Urothelium cell line (cell line): ENCODE data around the gene TBX21.
"Not testable (repeated sequence)": the region's sequence is repeated elsewhere in the genome, so short reads cannot be mapped to it uniquely, and the experiment has no call there.

ENCODE experiments used
- DNase-seq: peaks from one replicate; pipeline ENCODE4 v3.0.0; 2011; ENCODE audit warnings: low spot score, mixed read lengths
- FAIRE-seq: peaks from 2 replicates; lab custom pipeline; 2011; peaks lifted over from hg19 to GRCh38; lab: Jason Lieb, UNC

Gene TBX21

DNA sequence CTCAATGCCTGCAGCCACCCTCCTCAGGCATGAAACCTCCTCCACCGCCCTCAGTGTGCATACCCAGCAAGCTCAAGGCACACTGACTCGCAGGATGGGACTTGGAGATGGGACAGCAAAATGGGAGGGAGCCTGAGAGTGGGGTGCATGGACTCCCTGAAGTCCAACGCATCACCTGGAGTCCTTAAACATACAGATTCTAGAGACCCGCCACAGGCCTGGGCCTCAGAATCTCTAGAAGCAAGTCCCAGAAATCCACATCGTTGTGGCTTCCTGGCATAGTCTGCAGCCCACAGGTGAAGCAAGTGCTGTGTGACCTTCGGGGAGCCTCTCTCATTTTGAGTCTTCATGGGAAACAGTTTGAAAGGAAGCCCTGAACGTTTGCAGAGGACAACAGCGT is 3.6 kb upstream of the TBX21 start:
- DNase-seq (no peak), FAIRE-seq (no peak)

DNA sequence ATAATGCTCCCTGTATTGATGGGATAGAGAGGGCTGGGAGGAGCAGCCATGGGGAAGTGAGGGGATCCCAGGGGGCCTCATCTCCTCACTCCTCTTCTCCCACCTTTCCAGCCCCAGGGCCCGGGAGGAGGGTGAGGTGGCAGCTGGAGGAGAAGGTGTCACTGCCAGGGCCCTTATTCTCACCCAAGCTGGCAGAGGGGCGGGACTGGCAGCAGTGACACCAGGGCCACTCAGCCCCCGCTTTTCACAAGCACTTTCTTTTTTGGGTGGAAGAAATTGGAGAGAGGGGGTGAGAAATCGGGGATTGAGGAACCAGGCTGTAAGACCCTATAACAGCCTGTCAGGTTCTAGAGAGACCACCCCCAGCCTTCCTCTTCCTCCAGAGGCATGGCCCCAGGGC is 2.4 kb upstream of the TBX21 start:
- FAIRE-seq = no peak
- DNase-seq = no peak

DNA sequence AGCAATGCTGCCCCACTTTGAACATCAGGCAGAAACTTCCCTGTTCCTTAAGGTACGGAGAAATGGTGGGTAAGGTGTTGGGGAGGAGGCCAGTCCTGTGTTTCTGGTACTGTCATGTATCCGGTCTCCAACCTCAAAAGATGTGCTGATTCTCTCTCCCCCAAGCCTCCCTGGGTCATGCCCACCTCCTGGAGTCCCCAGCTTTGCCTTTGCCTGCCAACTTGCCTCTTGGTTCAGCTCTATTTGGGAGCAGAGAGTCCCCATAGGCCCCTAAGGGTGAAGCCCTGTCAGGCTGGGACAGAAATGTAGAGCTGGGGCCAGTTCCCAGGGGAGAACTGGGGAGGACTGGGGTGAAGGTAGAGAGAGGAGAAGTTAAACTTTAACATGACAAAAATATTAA is 1.6 kb upstream of the TBX21 start:
- FAIRE-seq (no peak), DNase-seq (no peak)

DNA sequence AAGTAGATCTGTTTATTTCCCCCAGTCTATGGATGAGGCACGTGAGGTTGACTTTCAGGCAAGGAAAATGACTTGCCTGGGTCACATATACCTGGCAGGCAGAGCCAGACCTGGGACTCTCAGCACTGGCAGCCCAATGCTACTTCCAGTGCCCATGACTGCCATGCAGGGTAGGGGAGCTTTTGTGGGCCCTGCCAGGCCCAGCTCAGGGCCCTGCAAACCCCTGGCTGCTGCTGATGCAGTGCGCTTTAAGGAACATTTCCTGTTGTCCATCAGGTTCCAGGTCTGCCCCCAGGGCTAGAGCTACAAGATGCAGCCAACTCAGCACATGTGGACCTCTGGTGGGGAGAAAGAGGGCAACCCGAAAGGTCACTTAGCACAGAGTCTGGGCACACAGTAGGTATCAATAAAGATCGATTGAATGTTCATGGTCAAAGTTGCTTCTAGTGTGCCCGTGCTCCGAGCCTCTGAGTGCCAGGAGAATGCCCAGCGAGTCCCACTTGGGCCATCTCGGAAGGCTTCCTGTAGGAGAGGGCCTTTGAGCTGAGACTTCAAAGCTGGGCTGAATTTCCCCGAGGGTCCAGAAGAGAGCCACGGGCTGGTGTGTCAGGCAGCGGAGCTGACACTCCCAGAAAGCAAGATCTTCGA is 513 bp upstream of the TBX21 start:
- FAIRE-seq (no peak), DNase-seq (no peak)

DNA sequence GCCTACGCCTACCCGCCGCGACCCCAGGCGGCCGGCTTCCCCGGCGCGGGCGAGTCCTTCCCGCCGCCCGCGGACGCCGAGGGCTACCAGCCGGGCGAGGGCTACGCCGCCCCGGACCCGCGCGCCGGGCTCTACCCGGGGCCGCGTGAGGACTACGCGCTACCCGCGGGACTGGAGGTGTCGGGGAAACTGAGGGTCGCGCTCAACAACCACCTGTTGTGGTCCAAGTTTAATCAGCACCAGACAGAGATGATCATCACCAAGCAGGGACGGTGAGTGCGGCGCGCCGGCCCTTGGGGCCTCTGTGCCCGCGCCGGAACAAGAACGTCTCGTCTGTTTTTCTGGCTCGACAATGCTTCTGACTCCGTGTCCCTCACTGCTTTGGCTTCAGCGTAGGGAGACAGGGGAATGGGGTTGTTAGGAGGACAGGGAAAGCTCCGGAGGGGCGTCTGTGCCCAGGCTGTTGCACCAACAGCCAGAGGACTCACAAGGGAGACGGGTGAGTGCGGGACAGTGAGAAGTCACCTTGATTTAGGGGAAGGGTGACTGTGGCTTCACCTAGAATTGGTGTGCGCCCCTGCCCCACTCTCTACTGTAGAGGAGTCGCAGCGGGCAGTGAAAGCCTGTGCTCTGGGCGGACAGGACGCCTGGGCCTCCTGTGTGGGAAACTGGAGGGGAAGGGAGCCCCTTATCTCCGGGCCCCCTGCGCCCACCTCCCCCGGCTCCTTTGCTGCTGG is 806 bp downstream of the TBX21 start:
- DNase-seq (no peak), FAIRE-seq (no peak)

DNA sequence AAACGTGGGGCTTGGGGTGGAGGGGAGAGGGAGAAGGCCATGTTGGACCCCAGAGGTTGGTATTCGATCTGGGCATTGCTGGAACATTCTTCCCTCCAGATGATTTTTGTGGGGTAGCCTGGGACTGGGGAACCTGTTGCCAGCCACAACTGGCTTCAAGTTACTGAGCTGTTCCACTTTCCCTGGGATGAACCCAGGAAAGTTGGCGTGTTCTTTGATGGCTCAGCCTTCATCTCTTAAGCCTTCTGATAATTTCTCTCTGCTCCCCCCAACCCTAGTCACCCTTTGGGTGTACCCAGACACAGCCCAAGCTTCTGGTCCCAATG is 2.1 kb downstream of the TBX21 start:
- no peak for FAIRE-seq
- no peak for DNase-seq

DNA sequence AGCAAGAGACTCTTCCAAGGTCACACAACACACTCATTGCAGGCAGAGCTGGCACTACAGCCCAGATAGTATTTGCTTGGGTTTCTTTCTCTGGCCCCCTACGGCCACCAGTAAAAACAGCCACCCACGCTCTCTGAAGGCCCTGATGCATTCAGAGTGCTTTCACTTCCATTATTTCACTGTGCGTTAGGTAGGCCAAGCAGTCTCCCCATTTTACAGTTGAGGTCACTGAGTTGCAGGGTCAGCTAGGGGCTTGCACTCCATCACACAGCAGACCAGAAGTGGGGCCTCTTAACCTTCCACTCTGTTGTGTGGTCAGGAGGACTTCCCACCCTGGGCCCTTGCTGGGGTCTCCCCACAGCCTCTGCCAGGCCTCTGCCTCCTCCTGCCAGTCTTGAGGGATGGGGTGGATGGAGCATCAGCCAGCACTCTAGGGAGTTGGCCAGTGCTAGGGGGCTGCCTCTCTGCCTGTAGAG is 2.5 kb downstream of the TBX21 start:
- FAIRE-seq (no peak), DNase-seq (no peak)

DNA sequence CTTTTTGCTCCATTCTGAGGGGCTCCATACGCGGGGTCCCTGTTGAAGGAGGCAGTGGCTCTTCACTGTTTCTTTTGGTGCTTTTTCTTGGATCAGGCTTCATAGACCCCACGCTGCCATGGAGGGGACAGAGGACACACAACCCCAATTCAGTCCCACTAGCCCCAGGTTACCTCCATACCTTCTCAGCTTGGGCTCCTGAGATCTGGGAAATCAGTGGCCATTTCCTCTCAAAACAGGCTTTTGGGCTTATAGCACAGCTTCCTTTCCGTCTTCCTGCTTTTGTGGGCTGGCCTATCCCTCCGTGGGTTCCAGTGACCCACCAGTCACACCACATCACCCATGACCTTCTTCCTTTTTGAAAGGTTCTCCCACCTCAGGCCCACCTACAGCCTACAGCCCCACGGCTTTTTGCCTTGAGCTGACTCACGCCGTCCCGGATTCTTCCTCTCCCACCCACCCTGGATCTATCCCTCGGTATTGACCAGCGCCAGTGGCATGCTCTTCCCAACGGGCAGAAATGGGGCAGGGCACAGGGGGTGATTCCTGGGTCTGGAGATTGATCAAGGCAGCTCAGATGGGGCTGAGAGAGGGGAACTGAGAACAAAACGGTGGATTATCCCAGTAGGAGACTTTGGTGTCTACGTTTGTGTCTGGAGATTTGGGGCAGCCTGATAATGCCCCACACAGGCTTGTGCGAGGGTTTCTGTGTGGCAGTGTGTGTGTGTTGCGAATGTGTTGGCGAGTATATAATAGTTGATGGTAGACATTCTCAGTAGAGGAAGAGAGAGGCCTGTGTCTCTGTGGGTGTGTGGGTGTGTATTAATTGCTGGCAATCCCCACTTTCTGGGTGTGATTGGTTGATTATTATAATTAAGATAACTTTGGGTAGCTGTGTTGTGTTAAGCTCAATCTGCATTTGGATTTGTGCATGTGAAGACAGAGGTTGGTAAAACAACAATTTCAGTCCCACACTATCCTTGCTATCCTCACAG is 3.8 kb downstream of the TBX21 start:
- DNase-seq = no peak
- FAIRE-seq = no peak

DNA sequence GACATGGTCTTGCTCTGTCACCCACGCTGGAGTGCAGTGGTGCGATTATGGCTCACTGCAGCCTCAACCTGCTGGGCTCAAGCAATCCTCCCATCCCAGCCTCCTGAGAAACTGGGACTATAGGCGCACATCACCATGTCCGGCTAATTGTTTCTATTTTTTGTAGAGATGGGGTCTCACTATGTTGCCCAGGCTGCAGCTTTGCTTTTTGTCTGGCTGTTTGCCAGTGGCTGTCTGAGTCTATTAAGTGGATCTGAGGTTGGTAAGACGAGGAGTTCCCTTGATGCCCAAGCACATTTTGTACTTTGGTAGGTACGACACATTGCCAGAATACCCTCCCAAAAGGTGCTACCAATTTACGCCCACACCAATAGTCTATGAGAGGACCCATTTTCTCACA is 5.1 kb downstream of the TBX21 start:
- FAIRE-seq (no peak), DNase-seq (no peak)

DNA sequence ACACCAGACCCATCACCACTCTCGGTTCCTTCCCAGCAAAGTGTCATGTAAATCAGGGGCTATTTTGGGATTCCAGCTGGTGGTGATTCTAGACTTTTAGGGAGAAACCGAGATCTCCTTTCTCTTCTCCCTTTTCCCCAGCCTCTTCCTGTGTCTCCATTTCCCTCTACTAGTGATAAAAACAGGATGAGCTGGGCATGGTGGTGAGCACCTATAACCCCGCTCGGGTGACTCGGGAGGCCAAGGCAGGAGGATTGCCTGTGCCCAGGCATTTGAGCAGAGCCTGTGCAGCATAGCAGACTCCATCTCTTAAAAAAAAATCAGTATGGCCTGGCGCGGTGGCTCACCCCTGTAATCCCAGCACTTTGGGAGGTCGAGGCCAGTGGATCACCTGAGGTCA is 6.1 kb downstream of the TBX21 start:
- FAIRE-seq (no peak), DNase-seq (no peak)

DNA sequence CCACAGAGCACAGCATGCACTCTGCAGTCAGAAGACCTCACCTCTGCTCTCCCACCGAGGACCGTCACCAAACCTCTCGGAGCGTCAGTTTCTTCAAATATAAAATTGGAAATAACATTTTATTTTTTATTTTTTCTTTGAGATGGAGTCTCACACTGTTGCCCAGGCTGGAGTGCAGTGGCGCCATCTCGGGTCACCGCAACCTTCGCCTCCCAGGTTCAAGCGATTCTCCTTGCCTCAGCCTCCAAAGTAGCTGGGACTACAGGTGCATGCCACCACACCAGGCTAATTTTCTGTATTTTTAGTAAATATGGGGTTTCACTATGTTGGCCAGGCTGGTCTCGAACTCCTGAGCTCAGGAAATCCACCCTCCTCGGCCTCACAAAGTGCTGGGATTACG is 6.9 kb downstream of the TBX21 start:
- DNase-seq, FAIRE-seq: not testable (repeated sequence)

DNA sequence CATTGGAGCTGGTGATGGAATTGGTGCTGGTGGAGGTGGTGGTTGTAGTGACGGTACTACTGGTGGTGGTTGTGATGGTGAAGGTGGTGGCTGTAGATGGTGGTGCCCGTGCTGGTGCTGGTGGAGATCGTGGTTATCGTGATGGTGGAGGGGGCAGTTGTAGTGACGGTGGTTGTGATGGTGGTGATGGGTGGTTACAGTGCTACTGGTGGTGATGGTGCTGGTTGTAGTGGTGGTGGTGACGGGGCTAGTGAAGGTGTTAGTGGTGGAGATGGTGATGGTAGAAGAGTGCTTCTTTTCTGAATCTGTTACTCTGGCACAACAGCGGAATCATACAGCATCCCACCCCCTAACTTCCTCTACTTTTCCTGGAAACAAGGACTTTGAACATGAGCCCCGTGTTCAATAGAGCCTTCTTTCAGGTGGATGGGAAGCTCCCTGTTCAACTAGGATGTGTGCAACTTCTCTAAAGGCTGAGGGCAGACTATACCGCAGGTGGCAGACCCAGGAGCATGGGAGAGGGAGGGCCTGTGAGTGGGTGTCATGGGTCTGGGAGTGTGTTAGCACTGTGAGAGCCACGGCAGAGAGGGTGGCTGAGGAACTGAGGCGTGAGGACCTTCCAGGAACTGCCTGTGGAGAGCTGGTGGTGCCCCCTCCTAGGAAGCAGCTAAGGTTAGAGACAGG is 8.2 kb downstream of the TBX21 start:
- peak; percentile 92 for FAIRE-seq
- DNase-seq = no peak

DNA sequence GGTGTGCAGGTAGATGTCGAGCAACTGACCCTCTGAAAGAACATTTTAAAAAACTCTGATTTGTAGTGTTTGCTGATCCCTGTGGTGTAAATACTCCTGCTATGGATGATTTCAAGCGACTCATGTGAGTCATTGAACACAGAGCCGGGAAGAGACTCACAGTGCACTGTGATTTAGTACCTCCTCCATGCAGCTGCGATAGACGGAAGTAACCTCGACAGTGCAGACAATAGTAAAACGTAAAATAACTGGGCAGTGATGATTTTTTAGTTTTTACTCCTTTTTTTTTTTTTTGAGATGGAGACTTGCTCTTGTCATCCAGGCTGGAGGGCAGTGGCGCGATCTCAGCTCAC is 8.7 kb downstream of the TBX21 start:
- FAIRE-seq = no peak
- no peak for DNase-seq

DNA sequence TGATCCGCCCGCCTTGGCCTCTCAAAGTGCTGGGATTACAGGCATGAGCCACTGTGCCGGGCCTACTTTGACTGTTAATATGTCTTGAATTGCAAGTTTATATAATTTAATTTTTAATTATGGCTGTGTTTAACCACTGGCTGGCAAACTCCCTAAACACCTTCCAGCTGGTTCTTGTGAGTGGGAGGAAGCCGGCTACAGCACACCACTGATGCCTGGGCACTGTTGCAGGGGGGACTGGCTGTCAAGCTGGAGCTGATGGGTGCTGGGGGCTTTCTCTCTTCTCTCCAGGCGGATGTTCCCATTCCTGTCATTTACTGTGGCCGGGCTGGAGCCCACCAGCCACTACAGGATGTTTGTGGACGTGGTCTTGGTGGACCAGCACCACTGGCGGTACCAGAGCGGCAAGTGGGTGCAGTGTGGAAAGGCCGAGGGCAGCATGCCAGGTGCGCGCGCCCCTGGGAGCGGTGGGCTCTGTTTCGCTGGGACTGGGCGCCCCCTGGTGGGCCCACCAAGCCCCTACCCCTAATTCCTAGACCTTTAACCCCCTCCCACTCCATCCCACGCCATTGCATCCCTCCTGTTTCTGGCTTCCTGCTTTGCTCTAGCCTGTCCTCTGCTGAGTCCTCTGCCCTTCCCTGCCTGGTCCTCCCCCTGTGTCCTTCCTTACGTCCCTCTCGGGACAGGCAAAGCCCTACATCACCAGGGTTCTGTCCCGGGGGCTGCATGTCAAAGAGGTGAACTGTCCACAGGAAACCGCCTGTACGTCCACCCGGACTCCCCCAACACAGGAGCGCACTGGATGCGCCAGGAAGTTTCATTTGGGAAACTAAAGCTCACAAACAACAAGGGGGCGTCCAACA is 9.5 kb downstream of the TBX21 start:
- DNase-seq (no peak), FAIRE-seq (peak; percentile 53)

DNA sequence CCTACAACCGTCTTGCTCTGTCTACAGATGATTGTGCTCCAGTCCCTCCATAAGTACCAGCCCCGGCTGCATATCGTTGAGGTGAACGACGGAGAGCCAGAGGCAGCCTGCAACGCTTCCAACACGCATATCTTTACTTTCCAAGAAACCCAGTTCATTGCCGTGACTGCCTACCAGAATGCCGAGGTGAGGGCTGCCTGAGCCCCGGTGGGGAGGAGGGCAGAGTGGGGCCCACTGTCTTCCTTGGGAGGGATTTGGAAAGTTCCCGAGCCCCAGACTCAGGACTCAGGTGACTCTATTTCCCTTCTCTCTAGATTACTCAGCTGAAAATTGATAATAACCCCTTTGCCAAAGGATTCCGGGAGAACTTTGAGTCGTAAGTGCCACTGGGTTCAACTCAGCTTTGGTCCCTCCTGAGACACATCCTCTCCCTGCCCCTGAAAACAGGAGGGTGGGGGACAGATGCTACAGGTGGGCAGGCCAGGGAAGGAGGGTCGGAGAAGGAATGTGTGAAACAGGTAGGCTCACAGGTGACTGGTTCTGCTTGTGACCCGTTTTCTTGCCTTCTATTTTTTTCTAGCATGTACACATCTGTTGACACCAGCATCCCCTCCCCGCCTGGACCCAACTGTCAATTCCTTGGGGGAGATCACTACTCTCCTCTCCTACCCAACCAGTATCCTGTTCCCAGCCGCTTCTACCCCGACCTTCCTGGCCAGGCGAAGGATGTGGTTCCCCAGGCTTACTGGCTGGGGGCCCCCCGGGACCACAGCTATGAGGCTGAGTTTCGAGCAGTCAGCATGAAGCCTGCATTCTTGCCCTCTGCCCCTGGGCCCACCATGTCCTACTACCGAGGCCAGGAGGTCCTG is 11.4 kb downstream of the TBX21 start:
- DNase-seq (no peak), FAIRE-seq (no peak)

DNA sequence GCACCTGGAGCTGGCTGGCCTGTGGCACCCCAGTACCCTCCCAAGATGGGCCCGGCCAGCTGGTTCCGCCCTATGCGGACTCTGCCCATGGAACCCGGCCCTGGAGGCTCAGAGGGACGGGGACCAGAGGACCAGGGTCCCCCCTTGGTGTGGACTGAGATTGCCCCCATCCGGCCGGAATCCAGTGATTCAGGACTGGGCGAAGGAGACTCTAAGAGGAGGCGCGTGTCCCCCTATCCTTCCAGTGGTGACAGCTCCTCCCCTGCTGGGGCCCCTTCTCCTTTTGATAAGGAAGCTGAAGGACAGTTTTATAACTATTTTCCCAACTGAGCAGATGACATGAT is 12.0 kb downstream of the TBX21 start:
- FAIRE-seq = no peak
- DNase-seq = no peak

DNA sequence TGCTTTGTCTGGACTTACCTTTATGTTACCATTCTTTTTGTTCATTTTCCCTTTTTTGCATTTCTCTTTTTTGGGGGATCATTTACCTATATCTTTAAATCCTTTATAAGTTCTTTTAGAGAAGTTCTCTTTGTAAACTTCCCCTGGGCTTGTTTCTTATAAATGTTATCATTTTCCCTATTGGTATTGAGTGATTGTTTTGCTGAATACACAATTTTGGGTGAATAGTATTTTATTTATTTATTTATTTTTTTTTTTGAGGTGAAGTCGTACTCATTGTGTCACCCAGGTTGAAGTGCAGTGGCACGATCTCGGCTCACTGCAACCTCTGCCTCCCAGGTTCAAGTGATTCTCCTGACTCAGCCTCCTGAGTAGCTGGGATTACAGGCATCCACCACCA is 18.4 kb downstream of the TBX21 start:
- no peak for FAIRE-seq
- DNase-seq = no peak

DNA sequence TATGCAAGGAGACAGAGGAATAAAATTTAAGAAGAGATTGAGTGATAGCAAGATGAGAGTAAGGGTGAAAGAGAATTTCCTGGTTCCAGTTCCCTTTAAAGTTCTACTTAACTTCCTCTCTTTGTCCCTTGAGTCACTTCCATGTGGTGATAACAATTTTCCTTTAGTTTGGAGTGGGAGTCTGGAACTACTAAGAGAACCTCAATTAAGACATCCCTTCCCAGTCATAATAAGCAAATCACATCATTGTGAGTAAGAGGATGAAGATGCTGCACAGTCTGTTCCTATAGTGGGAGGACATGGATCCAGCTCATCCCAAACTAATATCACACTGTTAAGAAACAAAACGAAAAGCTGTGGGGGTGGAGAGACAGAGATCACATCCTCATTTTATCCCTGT is 24.4 kb downstream of the TBX21 start:
- DNase-seq (no peak), FAIRE-seq (no peak)

DNA sequence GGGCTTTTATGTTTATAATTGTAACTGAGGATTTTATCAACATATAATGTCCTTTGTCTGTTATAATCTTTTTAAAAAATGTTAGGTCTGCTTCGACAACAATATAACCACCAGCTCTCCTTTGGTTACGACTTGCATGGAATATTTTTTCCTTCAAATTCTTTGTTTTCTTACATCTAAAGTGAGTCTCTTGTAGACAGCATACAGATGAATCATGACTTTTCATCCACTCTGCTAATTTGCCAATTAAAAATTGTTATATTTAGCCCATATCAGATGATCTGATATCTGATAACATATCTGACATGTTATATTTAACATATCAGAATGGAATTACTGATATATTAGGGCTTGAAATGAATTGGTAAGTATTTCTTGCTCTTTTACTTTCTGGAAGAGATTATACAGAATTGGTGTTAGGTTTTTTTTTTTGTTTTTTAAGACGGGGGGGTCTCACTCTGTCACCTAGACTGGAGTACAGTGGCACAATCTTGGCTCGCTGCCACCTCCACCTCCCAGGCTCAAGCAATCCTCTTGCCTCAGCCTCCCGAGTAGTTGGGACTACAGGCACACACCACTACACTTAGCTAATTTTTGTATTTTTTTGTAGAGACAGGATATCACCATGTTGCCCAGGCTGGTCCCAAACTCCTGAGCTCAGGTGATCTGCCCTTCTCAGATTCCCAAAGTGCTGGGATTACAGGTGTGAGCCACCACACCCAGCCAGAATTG is 27.5 kb downstream of the TBX21 start:
- FAIRE-seq = no peak
- no peak for DNase-seq
